ENCODE results near the gene FZR1.
A peak's percentile ranks its signal among the peaks of the same experiment; 100 is the strongest.
"Not testable (repeated sequence)": the region's sequence is repeated elsewhere in the genome, so short reads cannot be mapped to it uniquely, and the experiment has no call there.

FZR1 gene

DNA sequence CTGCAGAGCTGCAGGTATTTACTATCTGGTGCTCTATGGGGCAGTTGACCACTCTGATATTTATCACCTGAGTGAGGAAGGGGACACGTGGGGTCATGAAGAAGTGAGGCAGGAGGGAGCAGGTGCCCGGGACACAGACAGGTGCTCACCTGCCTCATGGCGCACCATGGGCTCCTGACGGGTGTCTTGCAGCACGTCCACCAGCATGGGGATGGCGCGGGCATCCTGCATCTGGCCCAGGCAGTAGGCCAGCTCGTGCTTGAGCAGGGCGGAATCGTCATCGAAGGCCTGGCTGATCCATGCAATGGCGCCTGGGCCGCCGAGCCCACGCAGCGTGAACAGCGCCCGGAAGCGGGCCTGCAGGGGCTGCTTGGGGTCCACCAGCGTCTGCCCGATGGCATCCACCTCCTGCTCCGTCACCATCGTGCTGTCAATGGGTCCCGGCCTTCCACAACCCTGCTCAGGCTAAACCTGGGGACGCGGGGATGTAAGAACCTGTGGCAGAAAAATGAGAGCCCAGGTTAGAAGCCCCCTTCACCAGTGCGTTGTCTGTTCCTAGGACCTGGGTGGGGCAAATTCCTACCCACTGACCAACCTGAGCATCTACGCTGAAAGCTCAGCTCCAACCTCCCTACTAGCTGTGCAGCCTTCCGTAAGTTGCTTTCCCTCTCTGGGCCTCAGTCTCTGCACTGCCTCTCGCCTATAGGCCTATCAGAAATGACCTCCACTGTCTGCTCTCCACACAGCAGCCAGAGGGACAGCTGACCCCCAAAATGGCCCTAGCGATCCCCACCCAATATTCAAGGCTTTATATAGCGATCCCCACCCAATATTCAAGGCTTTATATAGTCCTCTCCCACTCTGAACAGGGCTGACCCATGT is 9.5 kb upstream of the FZR1 start:
- DNase-seq (ENCODE audit: low spot score) = no peak

DNA sequence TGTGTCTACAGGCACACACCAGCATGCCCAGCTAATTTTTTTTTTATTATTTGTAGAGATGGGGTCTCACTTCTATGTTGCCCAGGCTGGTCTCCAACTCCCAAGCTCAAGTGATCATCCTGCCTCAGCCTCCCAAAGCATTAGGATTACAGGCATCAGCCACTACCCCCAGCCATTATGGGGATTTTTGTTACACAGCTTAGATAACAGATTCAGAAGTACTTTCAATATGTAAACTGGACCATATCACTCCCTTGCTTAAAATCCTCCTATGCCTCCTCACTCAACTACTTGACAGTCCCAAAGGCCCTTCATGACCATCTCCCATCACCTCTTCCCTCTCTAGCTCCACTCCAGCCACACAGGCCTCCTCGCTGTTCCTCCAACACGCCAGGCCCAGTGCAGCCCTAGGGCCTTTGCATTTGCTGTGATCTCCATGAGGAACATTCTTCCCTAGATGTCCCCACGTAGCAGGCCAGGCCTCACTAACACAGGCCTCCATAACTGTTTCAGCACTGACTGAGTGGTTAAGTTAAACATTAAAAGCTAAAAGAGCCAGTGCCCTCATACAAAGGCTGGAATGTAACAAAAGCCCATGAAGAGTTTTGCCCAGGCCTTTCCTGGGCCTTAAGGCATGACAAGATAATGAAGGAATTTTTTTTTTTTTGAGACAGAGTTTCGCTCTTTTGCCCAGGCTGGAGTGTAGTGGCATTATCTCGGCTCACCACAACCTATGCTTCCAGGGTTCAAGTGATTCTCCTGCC is 8.2 kb upstream of the FZR1 start:
- no peak for DNase-seq (ENCODE audit: low spot score)

DNA sequence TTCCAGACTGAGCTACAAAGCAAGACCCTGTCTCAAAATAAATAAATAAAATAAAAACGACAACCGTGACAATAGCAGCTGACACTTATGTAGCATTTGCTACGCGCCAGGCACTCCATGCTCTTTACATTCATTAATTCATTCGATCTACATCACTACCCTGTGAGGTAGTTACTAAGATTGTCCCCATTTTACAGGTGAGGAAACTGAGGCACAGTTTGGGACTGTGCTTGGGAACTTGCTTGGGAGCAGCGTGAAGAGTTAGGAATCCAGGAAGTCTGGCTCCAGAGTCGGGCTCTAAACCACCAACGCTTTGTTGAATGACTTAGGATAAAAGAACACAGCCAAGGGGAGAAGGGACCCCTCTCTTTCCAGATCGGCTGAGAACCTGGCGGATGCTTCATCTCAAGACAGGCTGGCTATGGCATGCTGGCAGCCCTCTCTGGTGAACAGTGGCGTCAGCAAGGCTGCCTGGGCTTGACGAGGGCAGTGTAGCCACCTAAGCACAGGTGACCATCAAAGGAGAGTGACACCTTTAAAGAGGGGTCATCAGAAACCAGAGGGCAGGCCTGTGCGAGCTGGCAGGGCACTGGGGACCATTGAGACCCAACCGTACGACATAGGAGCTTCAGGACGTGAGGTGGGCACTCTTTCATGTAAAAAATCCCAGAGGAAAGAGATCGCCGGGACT is 6.2 kb upstream of the FZR1 start:
- no peak for DNase-seq (ENCODE audit: low spot score)

DNA sequence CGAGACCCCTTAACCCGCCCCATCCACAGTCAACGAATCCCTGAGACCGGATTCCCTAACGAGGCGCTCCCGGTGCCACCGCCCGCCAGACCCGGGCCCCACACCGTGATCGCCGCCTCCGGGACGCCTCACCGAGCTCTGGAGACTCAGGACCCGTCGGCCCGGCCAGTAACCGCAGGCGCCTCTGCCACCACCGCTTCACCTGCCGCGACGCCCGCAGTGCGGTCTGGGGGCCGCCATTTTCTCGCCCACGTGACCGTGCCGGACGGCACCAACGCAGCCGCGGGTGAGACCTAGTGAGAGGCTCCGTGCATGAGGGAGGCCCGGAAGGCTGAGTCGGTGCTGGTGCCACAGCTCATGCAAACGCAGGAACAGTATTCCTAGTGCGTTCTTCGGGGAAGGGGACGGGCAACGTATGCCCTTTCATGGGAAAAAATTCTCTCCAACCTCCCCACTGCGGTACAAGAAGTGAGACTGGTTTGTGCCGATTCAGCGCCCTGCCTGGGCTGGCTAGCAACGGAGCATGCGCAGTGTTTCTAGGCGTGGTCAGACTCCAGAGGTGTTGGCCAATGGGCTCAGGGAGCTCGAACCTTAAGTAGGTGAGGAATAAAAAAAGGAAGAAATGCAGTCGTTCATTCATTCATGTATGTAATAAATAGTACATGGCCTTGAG is 5.5 kb upstream of the FZR1 start, which contains the start of gene DOHH:
Gene DOHH (minus strand): TSS at position 246 of the 673 bp plus-strand sequence. CDS start 3,860 bp downstream, outside the sequence.
- peak; percentile 98 for DNase-seq (ENCODE audit: low spot score)

DNA sequence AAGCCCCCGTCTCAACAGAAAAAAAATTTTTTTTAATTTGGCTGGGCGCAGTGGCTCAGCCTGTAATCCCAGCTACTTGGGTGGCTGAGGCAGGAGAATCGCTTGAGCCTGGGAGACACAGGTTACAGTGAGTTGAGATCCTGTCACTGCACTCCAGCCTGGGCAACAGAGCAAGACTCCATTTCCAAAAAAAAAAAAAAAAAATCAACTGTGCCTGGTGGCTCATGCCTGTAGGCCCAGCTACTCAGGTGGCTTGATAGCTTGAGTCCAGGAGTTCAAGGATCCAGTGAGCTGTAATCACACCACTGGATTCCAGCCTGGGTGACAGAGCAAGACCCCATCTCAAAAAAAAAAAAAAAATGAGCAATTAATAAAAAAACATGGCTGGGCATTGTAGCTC is 4.3 kb upstream of the FZR1 start:
- no peak for DNase-seq (ENCODE audit: low spot score)

DNA sequence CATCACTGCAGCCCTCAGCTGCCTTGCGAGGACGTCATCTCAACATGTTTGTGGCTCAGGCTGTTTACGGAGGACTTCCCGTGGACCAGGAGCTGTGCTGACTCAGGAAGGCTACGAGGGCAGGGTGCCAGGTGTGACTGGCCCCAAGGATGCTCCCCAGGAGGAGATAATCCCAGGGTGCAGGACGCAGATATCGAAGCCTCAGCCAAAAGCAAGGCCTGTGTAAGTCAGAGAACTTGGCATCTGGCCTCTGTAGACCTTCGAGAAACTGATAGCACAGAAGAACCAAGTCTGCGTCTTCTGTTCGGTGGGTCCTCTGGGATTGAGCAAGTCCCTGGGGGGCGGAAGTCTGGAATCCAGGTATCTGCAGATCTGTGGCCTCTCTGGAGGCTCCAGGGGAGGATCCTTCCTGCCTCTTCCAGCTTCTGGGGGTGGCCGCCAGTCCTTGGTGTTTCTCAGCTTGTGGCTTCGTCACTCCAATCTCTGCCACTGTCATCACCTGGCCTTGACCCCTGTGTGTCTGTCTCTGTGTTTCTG is 3.0 kb upstream of the FZR1 start:
- no peak for DNase-seq (ENCODE audit: low spot score)

DNA sequence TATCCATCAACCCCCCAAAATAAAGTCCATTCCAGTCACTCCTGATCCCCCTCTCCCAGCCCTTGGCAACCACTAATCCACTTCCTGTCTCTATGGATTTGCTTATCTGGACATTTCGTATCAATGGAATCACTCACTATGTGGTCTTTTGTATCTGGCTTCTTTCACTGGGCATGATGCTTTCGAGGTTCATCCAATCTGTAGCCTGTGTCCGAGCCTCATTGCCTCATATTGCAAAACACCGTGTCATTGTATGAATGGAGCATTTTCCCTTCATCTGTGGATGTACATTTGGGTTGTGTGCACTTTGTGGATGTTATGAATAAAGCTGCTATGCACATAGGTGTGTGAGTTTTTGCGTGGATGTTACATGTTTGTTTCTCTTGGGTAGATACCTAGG is 1.4 kb upstream of the FZR1 start:
- DNase-seq (ENCODE audit: low spot score) = no peak

DNA sequence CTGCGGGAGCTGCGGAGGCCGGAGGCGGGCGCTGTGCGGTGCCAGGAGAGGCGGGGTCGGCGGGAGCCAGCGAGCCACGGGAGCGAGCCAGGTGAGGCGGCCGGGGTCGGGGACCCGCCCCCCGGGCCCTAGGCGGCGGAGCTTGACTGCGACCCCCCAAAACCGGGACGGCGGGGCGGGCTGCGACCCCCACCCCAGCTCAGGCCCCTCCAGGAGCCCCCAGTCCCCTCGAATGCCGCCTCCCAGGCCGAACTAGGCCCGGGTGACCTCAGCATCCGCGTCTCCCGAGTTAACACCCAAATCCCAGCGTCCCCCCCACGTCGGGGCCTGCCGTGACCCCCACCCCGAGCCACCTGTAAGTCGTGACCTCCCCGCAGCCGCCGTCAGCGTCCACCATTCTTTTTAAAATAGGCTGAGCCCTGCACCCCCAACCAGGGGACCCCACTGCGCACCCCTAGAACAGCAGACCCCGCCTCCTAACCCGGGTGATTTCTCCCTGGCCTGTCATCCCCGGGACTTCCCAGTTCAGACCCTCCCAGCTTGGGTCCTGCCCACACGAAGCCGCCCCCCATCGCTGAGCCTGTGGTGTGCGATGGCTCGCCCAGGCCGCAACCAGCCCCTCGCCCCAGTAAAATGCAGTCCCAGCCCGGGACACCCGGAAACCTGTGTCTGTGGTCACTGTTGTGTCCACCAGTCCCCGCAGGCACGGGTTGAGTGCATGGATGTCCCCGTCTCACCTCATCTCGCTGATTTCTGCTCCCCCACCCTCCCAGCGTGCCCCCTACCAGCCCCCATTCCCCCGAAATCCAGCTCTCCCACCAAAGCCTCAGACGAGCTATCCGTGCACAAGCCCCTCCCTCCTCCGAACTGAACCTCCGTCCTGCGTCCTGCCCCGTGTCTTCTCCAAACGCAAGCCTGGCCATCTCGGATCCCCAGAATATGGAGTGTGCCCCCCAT is 551 bp downstream of the FZR1 start:
- DNase-seq (ENCODE audit: low spot score) = peak; percentile 27

DNA sequence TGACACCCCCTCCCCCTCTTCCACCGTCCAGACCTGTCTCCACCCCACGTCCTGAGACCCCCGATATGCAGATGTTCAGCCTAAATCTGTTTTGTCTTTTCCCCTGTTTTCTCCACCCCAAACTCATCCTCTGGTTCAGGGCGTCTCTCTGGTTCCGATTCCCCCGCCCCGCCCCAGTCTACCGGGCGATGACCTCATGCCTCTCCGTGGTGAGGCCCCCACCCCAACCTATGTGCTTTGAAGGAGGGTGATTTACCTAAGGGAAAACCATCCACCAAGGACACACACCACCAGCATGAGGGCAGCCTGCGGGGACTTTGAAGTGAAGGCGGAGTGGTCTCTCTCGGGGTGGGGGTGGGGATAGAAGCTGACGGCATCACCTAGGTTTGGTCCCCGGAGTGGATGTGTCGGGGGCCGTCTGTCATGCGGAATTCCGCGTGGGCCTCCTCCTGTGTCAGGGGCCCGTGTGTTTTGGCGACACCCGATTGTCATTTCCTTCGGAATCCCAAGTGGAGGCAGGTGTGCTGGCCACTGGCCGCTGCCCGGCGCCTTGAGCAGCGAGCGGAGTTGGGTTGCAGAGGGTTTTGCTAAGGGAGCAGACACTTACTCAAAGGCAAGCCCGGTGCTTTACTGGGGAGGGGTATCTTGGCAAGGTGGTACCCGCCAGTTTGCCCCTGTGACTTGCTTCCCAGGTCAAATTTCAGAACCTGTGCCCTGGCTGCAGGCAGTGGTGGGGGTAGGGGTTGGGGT is 1.4 kb downstream of the FZR1 start:
- peak; percentile 58 for DNase-seq (ENCODE audit: low spot score)

DNA sequence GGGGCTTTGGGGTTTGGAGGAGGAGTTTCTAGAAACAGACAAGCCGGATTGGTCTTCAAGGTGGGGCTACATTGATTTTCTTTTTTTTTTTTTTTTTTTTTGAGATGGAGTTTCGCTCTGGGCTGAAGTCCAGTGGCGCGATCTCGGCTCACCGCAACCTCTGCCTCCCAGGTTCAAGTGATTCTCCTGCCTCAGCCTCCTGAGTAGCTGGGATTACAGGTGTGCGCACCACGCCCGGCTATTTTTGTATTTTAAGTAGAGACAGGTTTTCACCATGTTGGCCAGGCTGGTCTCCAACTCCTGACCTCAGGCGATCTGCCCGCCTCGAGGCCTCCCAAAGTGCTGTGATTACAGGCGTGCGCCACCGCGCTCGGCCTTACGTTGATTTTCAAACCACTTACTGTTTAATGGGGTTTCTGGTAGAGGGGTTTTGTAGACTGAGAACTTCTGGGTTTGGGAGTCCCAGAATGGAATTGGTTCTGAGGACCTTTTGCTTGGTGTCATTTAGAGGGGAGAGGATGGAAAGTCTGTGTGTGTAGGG is 2.1 kb downstream of the FZR1 start:
- DNase-seq (ENCODE audit: low spot score) = not testable (repeated sequence)

DNA sequence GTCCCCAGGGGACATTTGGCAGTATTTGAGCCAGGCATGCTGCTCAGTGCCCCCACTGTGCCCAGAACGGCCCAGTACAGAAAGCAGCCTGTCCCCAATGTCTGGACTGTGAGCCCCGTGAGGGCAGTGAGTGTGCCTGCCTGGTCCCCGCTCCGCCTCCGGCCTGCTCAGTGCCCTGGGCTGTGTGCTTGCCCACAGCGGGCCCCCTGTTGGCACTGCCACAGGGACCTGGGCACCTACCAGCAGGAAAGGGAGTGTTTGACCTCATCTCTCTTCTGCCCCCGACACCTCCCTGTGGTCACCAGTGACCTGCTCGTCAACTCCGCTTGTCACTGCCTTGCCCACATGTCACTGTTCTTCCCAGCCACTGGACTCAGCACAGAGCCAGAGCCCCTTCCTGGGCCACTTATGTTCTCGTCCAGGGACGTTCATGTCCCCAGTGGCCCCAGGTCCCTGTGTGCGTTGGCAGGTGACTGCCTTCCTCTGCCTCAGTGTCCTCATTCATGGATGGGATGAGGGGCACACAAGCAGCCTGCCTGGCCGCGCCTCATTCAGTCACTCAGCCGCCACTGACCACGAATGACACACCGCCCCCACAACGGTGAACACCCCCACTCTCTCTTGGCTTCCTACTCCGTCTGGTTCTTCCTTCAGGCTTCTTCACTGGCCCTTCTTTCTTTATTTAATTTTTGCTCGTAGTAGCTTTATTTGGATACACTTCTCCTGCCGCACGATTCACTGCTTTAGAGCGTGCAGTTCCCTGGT is 2.8 kb downstream of the FZR1 start:
- DNase-seq (ENCODE audit: low spot score) = no peak

DNA sequence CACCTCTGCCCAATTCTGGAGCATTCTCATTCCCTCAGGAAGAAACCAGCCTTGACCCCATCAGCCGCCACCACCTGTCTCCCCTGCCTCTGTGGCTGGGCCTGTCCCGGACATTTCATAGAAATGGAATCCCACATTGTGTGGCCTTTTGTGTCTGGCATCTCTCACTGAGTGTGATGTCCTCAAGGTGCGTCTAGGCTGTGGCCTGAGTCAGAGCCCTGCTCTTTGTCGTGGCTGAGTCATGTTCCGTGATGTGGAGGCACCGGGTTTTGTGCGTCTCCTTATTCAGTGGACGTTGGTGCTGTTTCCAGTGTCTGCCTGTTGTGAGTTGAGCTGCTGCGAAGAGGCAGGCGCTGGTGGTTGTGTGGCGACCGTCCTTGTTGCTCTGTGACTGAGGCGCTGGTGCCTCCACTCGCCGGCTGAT is 3.5 kb downstream of the FZR1 start:
- peak; percentile 7 for DNase-seq (ENCODE audit: low spot score)

DNA sequence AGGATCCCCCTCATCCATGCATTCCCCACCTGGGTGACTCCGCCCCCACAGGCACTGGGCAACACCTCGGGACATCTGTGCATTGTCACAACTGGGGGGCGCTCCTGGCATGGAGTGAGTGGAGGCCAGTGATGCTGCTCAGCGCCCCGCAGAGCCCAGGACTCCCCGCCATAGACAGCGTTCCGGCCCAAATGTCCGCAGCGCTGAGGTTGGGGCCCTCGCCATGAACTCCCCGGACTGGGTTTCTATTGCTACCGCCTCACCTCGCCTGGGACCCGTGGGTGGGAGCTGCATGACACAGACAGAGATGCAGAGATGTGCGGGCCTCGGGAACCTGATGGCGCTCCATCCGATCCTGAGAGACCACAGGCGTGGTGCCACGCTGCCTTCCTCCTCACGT is 4.6 kb downstream of the FZR1 start:
- no peak for DNase-seq (ENCODE audit: low spot score)

DNA sequence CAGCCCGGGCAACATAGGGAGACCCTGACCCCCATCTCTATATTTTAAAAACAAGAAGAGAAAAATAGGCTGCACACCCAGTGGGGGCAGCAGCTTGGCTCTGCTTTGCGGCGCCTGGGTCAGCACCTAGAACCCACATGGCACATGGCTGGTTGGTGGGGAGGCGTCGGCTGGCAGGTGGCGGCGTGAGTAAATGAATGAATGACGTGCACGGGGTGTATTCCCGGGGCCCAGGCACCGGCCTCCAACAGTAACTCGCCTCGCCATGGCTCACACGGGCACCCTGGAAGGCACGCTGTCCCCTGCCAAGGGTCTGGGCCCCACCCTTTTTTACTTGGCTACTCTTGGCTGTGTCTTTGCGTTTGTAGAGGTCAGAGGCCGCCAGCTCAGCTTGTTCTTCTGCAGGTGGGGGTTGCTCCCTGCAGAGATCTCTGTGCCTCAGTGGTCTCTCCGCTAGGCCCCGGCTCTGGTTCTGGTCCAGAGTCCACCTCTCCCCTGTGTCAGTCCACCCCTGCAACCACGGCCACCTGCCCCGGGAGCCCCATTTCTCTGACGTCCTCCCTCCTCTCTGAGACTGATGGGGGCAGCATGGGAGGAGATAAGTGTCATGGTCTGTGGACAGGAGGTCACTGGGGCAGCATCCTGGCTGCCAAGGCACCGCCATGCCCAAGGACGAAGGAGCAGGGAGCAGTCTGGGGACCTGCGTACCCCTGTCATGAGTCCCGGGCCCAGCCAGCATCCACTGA is 5.6 kb downstream of the FZR1 start:
- no peak for DNase-seq (ENCODE audit: low spot score)

DNA sequence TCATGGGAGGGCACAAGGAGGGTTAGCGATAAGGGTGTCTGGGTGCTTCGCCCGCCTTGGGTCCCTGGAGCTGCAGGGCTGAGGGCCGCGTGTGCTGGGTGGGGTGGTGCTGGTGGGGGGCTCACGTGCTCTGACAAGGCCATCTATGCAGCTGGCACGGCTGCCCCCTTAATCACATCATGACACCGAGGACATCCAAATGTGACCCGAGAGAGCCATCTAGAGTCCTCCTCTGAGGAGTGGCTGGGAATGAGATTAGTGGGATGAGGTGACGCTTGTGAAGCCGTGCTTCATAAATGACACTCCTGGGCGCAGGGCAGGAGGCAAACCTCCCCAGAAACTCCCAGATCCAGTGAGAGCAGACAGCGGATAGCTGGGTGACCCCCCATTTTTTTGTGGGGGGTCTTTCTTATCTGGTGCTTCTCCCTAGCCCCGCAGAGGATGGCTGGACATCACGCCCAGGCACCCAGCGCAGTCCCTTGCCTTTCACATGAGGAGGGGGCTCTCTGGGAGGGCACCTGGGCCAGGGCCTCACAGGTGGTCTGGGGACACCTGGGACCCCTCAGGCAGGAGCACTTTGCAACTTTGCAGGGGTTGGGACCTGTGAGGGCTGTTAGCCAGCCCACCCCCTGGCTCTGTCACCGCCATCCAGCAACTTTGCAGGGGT is 6.6 kb downstream of the FZR1 start:
- no peak for DNase-seq (ENCODE audit: low spot score)

DNA sequence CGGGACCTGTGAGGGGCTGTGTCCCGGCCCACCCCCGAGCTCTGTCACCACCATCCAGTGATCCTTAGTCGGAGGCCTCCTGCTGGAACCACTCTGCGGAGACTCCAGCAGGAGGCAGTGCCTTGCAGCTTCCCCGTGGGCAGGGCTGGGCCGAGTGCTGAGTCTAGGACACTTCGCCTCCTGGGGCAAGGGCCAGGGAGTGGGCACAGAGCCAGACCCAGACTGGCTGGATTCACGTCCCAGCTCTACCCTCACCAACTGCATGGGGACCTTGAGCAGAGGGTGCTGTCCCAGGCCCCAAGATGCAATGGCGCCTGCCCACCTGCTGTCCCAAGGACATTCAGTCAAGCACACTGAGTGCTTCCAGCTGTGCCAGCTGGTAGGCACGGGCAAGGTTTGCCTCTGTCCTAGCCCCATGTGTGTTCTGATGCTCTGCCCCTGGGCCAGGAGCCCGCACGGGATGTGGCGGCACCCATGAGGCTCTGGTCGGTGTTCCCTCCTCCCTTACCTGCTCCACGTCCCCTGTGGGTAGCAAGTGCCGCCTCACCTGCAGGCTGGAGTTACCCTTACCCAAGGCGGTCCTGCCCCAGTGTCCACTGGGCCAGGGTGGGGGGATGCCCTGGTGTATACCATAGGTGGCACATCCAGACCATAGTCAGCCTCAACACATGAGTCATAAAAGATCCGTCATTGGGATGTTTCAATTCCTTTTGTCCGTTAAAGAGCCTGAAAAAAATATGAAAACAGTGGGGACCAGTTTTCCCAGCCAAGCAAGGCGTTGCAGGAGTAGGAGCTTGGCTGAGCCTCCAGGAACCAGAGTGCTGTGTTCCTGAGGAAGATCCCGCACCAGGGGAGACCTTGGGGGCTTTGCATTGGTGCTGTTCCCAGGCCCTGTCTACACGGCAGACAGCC is 7.4 kb downstream of the FZR1 start:
- no peak for DNase-seq (ENCODE audit: low spot score)
